HG02943 (cell line): ENCODE measurements around the gene FOXP4.
"Not testable (repeated sequence)": the region's sequence is repeated elsewhere in the genome, so short reads cannot be mapped to it uniquely, and the experiment has no call there.

Experiments
- ATAC-seq: cut with Tn5 transposase; IDR thresholded peaks from one replicate; pipeline ENCODE4 v1.9.1; 2021; ENCODE audit warnings: mild to moderate bottlenecking, low read depth, moderate library complexity; ENCODE audit not compliant: unreplicated experiment

The FOXP4 gene

GRCh38 chr6:41596096-41596685, 50.0 kb downstream of the FOXP4 start:
- no peak for ATAC-seq

DNA sequence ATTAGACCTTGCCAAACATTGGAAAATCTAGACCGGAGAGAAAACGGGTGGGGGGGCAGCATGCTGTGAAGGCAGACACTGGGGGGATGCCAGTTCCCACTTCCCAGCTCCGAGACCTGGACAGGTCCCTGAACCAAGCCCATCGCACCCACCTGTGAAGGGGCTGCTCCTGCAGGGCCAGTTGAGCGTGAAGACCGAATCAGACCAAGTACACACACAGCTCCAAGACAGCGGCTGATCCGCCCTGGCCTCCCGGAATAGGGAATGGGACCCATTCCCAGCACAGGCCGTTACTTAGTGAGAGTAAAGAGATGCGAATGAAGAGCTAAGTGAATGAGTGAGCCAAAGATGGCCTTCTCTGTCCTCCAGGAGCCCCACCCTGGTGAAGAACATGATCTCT, 50.6 kb downstream of the FOXP4 start:
- no peak for ATAC-seq

DNA sequence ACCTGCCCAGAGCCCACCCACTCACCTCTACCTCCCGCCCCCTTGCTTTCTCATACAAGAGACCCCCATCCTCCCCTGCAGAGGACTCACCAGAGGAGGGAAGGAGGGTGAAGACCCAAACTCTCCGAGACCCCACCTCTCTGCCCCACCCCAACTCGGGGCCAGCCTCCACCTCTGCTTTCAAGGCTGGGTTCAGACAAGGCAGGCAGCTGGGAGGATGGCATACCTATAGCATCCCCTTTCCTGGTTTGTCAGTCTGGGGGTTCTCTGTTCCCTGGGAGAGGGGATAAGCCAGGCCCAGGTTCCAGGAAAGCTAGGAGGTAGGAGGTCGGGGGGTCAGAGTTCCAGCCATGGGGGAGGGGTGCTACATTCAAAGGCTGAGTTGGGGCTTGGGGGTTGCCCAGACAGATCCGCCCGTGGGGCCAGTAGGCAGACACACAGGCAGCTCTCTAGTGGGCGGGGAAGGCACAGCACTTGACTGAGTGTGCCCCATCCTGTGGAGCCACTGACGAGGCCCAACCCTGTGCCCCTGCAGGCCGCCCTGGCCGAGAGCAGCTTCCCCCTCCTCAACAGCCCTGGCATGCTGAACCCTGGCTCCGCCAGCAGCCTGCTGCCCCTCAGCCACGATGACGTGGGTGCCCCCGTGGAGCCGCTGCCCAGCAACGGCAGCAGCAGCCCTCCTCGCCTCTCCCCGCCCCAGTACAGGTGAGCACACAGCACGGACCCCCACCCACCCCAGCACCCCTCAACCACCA, 51.2 kb downstream of the FOXP4 start:
- no peak for ATAC-seq

DNA sequence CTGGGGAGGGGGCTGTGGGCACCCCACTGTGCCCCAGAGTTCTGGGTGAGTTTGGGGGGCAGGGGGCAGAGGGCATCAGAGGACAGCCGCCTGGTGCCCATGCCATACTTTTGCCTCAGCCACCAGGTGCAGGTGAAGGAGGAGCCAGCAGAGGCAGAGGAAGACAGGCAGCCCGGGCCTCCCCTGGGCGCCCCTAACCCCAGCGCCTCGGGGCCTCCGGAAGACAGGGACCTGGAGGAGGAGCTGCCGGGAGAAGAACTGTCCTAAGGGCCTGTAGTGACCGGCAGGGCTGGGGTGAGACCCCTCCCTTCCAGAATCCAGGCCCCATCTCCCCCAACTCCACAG, 52.5 kb downstream of the FOXP4 start:
- no peak for ATAC-seq

- no peak for ATAC-seq
These were observed 53.1 kb downstream of the FOXP4 start for GRCh38 chr6:41599015-41599851.

DNA sequence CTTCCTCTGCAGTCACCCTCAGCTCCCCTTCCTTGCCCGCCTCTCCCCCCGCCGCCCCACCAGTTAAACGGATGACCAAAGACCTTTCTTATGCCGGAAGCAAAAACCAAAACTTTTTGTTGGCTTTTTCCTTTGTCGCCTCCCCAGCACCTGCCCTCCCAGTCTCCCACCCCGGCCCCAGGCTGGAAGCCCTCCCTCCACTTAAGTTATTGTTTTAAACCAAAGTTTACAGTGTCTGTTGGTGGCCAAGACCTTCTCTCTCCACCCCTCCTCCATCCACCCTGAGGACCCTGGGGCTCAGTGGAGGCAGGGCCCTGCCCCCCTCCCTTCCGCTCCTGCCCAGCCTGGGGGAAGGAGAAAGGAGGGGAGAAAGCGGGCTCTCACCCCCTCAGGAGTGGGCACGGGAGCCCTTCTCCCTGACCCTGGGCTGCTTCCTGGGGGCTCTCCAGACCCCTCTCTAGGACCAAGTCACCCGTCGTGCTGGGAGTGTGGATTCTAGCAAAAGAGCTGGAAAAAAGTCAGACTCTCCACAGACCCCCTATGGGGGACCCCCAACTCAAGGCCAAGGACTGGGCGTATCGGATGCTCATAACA, 53.8 kb downstream of the FOXP4 start:
- ATAC-seq, result no peak

GRCh38 chr6:41600499-41601247, 54.5 kb downstream of the FOXP4 start:
- no peak for ATAC-seq

- no peak for ATAC-seq
These were observed 55.0 kb downstream of the FOXP4 start for GRCh38 chr6:41601248-41601549.

GRCh38 chr6:41602422-41602743, 56.2 kb downstream of the FOXP4 start:
- ATAC-seq, result no peak

- ATAC-seq, result no peak
These were observed 56.9 kb downstream of the FOXP4 start for GRCh38 chr6:41602864-41603608.

- ATAC-seq, result no peak
These were observed 57.8 kb downstream of the FOXP4 start for GRCh38 chr6:41604006-41604405.

DNA sequence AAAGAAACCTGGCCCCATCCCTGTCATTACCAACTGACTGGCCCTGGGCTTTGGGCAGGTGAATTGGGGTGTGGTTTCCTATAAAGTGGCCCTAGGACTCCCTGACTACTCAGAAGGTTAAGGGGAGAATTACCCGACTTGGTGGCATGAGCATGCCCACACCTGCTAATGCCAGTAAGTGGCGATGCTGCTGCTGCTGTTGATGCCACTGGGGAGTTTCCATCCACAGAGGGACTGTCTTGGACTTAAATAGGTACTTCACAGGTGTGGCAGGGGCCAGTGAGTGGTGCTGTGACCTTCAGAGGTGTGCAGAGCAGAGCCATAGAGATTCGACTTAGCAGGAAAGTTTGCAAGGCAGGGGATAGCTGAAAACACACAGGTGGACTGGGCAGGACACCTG, 59.5 kb downstream of the FOXP4 start:
- ATAC-seq, result no peak

DNA sequence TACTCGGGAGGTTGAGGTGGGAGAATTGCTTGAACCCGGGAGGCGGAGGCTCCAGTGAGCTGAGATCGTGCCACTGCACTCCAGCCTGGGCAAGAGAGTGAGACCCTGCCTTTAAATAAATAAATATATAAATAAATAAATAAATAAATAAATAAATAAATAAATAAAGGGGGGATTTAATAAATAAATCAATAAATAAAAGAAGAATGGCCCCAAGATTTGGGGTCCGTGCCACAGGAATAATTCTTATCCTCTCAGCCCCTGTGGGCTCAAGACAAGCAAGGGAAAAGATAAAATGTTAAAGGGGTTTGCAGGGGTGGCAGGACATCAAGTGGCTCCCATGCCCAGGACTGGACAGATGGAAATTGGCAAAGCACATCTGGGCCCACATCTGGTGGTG, 60.9 kb downstream of the FOXP4 start:
- ATAC-seq, result no peak

GRCh38 chr6:41607736-41608135, 61.6 kb downstream of the FOXP4 start:
- ATAC-seq, result no peak

- no peak for ATAC-seq
These were observed 62.4 kb downstream of the FOXP4 start for GRCh38 chr6:41608443-41609151.

GRCh38 chr6:41614715-41615114, 68.5 kb downstream of the FOXP4 start:
- ATAC-seq, result no peak

- ATAC-seq, result no peak
These were observed 69.1 kb downstream of the FOXP4 start for GRCh38 chr6:41615311-41615710.

DNA sequence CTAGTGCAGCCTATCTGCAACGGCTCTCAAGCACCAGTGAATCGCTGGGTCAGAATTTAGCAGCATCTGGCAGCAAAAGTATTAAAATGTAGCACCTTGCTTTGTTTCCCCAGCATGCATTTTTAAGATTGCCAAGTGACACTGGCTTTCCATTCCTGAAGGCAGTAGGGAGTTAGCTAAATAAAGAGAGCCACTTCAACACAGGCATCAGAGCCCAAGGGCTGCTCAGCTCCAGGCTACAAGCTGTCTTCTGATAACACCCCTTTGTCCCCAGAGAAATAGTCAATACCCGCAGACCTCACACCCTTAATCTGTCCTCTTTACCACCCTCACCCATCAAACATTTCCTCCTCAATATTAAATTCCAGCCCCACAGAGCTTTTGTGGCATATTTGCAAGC, 72.4 kb downstream of the FOXP4 start:
- no peak for ATAC-seq

DNA sequence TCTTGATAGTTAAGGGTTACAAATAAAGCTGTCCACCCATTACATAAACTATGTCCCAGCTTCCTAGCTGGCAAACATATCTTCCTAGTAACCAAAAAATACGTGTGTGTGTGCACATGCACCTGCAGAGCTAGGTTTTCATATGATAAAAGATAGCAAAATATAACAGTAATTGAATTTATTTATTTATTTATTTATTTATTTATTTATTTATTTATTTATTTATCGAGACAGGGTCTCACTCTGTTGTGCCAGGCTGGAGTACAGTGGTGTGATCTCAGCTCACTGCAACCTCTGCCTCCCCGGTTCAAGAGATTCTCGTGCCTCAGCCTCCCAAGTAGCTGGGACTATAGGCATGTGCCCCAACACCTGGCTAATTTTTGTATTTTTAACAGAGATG, 73.0 kb downstream of the FOXP4 start:
- not testable (repeated sequence) for ATAC-seq

DNA sequence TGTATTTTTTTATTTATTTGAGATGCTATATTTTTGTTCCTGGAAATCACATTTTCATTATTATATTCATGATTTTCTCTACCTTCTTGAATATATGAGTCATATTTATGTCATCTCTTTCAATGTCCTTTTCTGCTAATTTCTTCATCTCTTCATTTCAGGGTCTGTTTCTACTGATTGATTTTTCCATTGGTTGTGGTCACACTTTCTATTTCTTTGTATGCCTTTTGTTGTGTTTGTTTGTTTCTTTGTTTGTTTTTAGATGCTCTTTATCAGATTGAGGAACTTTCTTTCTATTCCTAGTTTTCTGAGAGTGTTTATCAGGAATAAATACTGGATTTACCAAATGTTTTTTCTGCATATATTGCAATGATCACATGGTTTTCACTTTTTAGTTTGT, 75.2 kb downstream of the FOXP4 start:
- ATAC-seq, result no peak
